Measurements from ENCODE around the gene MBD3L2. TPM values are rescaled to one million over a fixed set of nuclear protein-coding genes. Genes with fewer than 3 reads are reported as not detected.

MBD3L2 gene
- total RNA-seq, 1 experiment from 2014 or later = not detected

DNA sequence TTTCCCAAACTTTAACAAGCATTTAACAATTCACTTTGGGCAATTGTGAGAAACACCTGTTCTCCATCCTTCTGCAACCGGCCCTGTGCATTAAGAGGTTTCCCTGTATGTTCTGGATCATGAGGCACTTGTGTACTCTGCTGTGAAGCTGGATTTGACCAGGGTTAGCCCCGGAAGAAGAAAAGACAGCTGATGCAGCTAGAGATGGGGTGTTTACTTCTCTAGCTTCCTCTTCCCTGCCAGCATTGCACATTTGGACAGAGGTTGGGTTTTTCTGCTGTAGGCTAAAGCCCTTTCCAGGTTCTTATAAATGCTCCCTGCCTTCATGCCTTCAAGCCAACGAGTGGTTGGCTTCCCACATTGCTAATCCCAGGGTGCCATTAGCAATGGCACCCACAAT, 48.8 kb upstream of the MBD3L2 start:
- Mint-ChIP-seq H3K4me1 (no peaks in the 10 kb centered on the region), H3K27me3 (ENCODE audit: low read depth) (peaks cover 19% of the 10 kb centered on the region), H3K36me3 (peaks cover 64% of the 10 kb centered on the region), H3K4me3 (no peak overlapping the region), H3K27ac (no peak overlapping the region), H3K9me3 (peaks cover 76% of the 10 kb centered on the region)
- ChIA-PET CTCF (no interaction called here), POLR2A (no interaction called here)
- TF ChIP-seq, protein P1, sequence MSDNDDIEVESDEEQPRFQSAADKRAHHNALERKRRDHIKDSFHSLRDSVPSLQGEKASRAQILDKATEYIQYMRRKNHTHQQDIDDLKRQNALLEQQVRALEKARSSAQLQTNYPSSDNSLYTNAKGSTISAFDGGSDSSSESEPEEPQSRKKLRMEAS (CRISPR knock-in tag; IDR thresholded peaks at IDR 0.05) = no peak
- TF ChIP-seq, protein P2, sequence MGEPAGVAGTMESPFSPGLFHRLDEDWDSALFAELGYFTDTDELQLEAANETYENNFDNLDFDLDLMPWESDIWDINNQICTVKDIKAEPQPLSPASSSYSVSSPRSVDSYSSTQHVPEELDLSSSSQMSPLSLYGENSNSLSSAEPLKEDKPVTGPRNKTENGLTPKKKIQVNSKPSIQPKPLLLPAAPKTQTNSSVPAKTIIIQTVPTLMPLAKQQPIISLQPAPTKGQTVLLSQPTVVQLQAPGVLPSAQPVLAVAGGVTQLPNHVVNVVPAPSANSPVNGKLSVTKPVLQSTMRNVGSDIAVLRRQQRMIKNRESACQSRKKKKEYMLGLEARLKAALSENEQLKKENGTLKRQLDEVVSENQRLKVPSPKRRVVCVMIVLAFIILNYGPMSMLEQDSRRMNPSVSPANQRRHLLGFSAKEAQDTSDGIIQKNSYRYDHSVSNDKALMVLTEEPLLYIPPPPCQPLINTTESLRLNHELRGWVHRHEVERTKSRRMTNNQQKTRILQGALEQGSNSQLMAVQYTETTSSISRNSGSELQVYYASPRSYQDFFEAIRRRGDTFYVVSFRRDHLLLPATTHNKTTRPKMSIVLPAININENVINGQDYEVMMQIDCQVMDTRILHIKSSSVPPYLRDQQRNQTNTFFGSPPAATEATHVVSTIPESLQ (CRISPR knock-in tag; IDR thresholded peaks at IDR 0.05) = no peak
- TF ChIP-seq, protein P3, sequence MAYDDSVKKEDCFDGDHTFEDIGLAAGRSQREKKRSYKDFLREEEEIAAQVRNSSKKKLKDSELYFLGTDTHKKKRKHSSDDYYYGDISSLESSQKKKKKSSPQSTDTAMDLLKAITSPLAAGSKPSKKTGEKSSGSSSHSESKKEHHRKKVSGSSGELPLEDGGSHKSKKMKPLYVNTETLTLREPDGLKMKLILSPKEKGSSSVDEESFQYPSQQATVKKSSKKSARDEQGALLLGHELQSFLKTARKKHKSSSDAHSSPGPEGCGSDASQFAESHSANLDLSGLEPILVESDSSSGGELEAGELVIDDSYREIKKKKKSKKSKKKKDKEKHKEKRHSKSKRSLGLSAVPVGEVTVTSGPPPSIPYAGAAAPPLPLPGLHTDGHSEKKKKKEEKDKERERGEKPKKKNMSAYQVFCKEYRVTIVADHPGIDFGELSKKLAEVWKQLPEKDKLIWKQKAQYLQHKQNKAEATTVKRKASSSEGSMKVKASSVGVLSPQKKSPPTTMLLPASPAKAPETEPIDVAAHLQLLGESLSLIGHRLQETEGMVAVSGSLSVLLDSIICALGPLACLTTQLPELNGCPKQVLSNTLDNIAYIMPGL (CRISPR knock-in tag; IDR thresholded peaks at IDR 0.05) = no peak
- TF ChIP-seq JUN (CRISPR knock-in tag; IDR thresholded peaks at IDR 0.05) = no peak
- no peak for TF ChIP-seq ZNF317 (CRISPR knock-in tag; IDR thresholded peaks at IDR 0.05; ENCODE audit: borderline replicate concordance, low read depth)
- TF ChIP-seq HMGA2 (CRISPR knock-in tag; IDR thresholded peaks at IDR 0.05) = no peak
- TF ChIP-seq ZNF121 (CRISPR knock-in tag; IDR thresholded peaks at IDR 0.05) = no peak
- TF ChIP-seq, protein P4, sequence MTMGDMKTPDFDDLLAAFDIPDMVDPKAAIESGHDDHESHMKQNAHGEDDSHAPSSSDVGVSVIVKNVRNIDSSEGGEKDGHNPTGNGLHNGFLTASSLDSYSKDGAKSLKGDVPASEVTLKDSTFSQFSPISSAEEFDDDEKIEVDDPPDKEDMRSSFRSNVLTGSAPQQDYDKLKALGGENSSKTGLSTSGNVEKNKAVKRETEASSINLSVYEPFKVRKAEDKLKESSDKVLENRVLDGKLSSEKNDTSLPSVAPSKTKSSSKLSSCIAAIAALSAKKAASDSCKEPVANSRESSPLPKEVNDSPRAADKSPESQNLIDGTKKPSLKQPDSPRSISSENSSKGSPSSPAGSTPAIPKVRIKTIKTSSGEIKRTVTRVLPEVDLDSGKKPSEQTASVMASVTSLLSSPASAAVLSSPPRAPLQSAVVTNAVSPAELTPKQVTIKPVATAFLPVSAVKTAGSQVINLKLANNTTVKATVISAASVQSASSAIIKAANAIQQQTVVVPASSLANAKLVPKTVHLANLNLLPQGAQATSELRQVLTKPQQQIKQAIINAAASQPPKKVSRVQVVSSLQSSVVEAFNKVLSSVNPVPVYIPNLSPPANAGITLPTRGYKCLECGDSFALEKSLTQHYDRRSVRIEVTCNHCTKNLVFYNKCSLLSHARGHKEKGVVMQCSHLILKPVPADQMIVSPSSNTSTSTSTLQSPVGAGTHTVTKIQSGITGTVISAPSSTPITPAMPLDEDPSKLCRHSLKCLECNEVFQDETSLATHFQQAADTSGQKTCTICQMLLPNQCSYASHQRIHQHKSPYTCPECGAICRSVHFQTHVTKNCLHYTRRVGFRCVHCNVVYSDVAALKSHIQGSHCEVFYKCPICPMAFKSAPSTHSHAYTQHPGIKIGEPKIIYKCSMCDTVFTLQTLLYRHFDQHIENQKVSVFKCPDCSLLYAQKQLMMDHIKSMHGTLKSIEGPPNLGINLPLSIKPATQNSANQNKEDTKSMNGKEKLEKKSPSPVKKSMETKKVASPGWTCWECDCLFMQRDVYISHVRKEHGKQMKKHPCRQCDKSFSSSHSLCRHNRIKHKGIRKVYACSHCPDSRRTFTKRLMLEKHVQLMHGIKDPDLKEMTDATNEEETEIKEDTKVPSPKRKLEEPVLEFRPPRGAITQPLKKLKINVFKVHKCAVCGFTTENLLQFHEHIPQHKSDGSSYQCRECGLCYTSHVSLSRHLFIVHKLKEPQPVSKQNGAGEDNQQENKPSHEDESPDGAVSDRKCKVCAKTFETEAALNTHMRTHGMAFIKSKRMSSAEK (CRISPR knock-in tag; IDR thresholded peaks at IDR 0.05; ENCODE audit: borderline replicate concordance) = no peak
- TF ChIP-seq NFE2L1 (CRISPR knock-in tag; IDR thresholded peaks at IDR 0.05) = no peak
- TF ChIP-seq MYBL2 (CRISPR knock-in tag; IDR thresholded peaks at IDR 0.05) = no peak
- TF ChIP-seq SOX15 (CRISPR knock-in tag; IDR thresholded peaks at IDR 0.05) = no peak
- no peak for TF ChIP-seq NR3C1 (CRISPR knock-in tag; conservative IDR thresholded peaks at IDR 0.05; ENCODE audit: low read depth)
- TF ChIP-seq, protein P5, sequence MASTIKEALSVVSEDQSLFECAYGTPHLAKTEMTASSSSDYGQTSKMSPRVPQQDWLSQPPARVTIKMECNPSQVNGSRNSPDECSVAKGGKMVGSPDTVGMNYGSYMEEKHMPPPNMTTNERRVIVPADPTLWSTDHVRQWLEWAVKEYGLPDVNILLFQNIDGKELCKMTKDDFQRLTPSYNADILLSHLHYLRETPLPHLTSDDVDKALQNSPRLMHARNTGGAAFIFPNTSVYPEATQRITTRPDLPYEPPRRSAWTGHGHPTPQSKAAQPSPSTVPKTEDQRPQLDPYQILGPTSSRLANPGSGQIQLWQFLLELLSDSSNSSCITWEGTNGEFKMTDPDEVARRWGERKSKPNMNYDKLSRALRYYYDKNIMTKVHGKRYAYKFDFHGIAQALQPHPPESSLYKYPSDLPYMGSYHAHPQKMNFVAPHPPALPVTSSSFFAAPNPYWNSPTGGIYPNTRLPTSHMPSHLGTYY (CRISPR knock-in tag; IDR thresholded peaks at IDR 0.05) = no peak
- no peak for ATAC-seq
- DNase-seq (ENCODE audit: low spot score) = no peak

DNA sequence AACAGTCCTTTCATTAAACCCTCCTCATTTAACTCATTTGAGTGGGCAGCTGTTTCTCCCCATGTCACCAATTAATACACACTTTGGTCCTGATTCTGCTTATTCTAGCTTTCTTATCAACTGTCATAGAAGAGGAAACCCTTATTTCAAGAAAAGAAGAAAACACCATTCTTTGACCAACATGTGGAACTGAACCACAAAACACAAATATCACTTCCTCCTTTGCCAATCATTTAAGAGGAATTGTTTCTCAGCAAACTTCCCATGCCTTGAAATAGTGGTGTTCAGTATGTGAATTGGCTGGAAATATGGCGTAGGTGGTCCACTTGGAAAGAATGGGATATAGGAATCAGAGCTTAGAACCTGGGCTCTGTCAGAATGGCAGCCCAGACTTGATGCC, 48.3 kb upstream of the MBD3L2 start:
- Mint-ChIP-seq H3K27me3 (ENCODE audit: low read depth) (peaks cover 19% of the 10 kb centered on the region), H3K27ac (no peak overlapping the region), H3K4me3 (no peak overlapping the region), H3K36me3 (peaks cover 59% of the 10 kb centered on the region), H3K4me1 (no peaks in the 10 kb centered on the region), H3K9me3 (peaks cover 75% of the 10 kb centered on the region)
- CTCF ChIA-PET = no interaction called here
- TF ChIP-seq, protein P1 (CRISPR knock-in tag; IDR thresholded peaks at IDR 0.05) = no peak
- TF ChIP-seq CREM (CRISPR knock-in tag; IDR thresholded peaks at IDR 0.05) (no peak), ZNF232 (CRISPR knock-in tag; IDR thresholded peaks at IDR 0.05) (no peak), ZNF121 (CRISPR knock-in tag; IDR thresholded peaks at IDR 0.05) (no peak), JUN (CRISPR knock-in tag; IDR thresholded peaks at IDR 0.05) (no peak), SOX15 (CRISPR knock-in tag; IDR thresholded peaks at IDR 0.05) (no peak), ZNF423 (CRISPR knock-in tag; IDR thresholded peaks at IDR 0.05) (no peak)
- TF ChIP-seq, protein P6, sequence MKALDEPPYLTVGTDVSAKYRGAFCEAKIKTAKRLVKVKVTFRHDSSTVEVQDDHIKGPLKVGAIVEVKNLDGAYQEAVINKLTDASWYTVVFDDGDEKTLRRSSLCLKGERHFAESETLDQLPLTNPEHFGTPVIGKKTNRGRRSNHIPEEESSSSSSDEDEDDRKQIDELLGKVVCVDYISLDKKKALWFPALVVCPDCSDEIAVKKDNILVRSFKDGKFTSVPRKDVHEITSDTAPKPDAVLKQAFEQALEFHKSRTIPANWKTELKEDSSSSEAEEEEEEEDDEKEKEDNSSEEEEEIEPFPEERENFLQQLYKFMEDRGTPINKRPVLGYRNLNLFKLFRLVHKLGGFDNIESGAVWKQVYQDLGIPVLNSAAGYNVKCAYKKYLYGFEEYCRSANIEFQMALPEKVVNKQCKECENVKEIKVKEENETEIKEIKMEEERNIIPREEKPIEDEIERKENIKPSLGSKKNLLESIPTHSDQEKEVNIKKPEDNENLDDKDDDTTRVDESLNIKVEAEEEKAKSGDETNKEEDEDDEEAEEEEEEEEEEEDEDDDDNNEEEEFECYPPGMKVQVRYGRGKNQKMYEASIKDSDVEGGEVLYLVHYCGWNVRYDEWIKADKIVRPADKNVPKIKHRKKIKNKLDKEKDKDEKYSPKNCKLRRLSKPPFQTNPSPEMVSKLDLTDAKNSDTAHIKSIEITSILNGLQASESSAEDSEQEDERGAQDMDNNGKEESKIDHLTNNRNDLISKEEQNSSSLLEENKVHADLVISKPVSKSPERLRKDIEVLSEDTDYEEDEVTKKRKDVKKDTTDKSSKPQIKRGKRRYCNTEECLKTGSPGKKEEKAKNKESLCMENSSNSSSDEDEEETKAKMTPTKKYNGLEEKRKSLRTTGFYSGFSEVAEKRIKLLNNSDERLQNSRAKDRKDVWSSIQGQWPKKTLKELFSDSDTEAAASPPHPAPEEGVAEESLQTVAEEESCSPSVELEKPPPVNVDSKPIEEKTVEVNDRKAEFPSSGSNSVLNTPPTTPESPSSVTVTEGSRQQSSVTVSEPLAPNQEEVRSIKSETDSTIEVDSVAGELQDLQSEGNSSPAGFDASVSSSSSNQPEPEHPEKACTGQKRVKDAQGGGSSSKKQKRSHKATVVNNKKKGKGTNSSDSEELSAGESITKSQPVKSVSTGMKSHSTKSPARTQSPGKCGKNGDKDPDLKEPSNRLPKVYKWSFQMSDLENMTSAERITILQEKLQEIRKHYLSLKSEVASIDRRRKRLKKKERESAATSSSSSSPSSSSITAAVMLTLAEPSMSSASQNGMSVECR (CRISPR knock-in tag; IDR thresholded peaks at IDR 0.05; ENCODE audit: borderline replicate concordance) = no peak
- TF ChIP-seq, protein P7, sequence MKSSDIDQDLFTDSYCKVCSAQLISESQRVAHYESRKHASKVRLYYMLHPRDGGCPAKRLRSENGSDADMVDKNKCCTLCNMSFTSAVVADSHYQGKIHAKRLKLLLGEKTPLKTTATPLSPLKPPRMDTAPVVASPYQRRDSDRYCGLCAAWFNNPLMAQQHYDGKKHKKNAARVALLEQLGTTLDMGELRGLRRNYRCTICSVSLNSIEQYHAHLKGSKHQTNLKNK (CRISPR knock-in tag; IDR thresholded peaks at IDR 0.05) = no peak
- POLR2A ChIA-PET = no interaction called here
- DNase-seq (ENCODE audit: low spot score) = no peak
- no peak for ATAC-seq
